Skeletal muscle tissue (tissue), 4 donors: ENCODE measurements around the gene CNTLN. TPM values are rescaled to one million over a fixed set of nuclear protein-coding genes. Genes with fewer than 3 reads are reported as not detected.
"Not testable (repeated sequence)": the region's sequence is repeated elsewhere in the genome, so short reads cannot be mapped to it uniquely, and the experiment has no call there.

ENCODE experiments used
- H3K27ac ChIP-seq: one replicate; pipeline ENCODE4 v1.7.0; 2013; ENCODE audit warnings: mild to moderate bottlenecking, low read depth, low read length, inconsistent platforms
- H3K27me3 ChIP-seq, 3 donors: one replicate each; pipeline ENCODE4 v1.7.0; 2013; ENCODE audit warnings: low read length in 3 of 3; ENCODE audit not compliant: control insufficient read depth in 3 of 3, insufficient read depth in 3 of 3
- H3K36me3 ChIP-seq, 3 donors: one replicate each; pipeline ENCODE4 v1.7.0; 2013; ENCODE audit warnings: low read length in 3 of 3; ENCODE audit not compliant: control insufficient read depth in 3 of 3, insufficient read depth in 3 of 3
- H3K4me1 ChIP-seq, 3 donors: one replicate each; pipeline ENCODE4 v1.7.0; 2013; ENCODE audit warnings: low read length in 3 of 3, mild to moderate bottlenecking in 3 of 3; ENCODE audit not compliant: control insufficient read depth in 3 of 3, insufficient read depth in 3 of 3
- H3K4me3 ChIP-seq, 3 donors: one replicate each; pipeline ENCODE4 v1.7.0; 2013; ENCODE audit warnings: low read length in 3 of 3
- H3K9ac ChIP-seq, 3 donors: one replicate each; pipeline ENCODE4 v1.7.0; 2013; ENCODE audit warnings: low read length in 3 of 3, mild to moderate bottlenecking in 3 of 3, moderate library complexity in 2 of 3, low read depth in 1 of 3
- H3K9me3 ChIP-seq, 3 donors: one replicate each; pipeline ENCODE4 v1.7.0; 2013; ENCODE audit warnings: low read length in 3 of 3; ENCODE audit not compliant: control insufficient read depth in 3 of 3
- total RNA-seq: library from RNA; depleted of rRNA; stranded (reverse); fragments of >200 nt; gene quantifications from one replicate; pipeline ENCODE4 v1.2.3, GENCODE V29; 2014
- donor health status: Osteomylitis.

CNTLN gene
- total RNA-seq, 1 donor from 2014 or later = 9.4 TPM

GRCh38 chr9:17394881-17395510 is 260.2 kb downstream of the CNTLN start:
- H3K27me3 ChIP-seq = no peaks in the 10 kb centered on the region
- H3K27ac ChIP-seq = no peak overlapping the region
- H3K4me1 ChIP-seq = no peaks in the 10 kb centered on the region
- H3K9ac ChIP-seq = no peak overlapping the region
- H3K4me3 ChIP-seq = no peak overlapping the region
- H3K36me3 ChIP-seq = no peaks in the 10 kb centered on the region
- no peaks in the 10 kb centered on the region for H3K9me3 ChIP-seq

DNA sequence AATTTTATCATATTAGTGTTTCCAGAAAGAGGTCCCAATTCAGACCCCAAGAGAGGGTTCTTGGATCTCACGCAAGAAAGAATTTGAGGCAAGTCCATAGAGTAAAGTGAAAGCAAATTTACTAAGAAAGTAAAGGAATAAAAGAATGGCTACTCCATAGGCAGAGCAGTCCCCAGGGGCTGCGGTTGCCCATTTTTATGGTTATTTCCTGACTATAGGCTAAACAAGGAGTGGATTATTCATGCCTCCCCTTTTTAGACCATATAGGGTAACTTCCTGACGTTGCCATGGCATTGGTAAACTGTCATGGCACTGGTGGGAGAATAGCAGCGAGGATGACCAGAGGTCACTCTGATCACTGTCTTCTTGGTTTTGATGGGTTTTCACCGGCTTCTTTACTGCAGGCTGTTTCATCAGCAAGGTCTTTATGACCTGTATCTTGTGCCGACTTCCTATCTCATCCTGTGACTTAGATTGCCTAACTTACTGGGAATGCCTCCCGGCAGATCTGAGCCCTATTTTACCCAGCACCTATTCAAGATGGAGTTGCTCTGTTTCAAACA is 262.4 kb downstream of the CNTLN start:
- H3K4me1 ChIP-seq, H3K27me3 ChIP-seq, H3K4me3 ChIP-seq, H3K36me3 ChIP-seq, H3K27ac ChIP-seq, H3K9me3 ChIP-seq, H3K9ac ChIP-seq: not testable (repeated sequence)

DNA sequence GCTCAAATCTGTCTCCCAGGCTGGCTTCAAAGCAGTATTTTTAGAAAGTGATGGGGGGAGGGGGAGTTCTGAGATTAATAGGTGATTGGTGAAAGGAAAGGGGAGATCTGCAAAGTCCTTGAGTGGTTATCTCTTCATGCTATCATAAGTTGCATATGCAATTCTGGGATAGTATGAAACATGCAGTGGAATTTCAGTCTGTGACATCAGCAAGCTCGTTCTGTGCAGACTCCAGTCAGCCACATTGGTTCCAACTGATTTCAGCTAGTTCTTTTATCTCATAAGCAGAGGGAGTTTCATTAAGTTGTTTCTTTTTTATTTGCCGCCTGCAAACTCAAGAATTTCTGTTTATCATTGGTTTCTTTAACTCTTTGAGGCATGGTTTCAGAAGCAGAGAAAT is 263.5 kb downstream of the CNTLN start:
- Histone ChIP-seq H3K27ac (no peak overlapping the region), H3K9ac (no peak overlapping the region), H3K36me3 (no peaks in the 10 kb centered on the region), H3K4me1 (no peaks in the 10 kb centered on the region), H3K4me3 (no peak overlapping the region), H3K27me3 (no peaks in the 10 kb centered on the region), H3K9me3 (no peaks in the 10 kb centered on the region)

- no peaks in the 10 kb centered on the region for H3K27me3 ChIP-seq
- no peaks in the 10 kb centered on the region for H3K9me3 ChIP-seq
- no peaks in the 10 kb centered on the region for H3K36me3 ChIP-seq
- no peak overlapping the region for H3K9ac ChIP-seq
- H3K4me3 ChIP-seq = no peak overlapping the region
- H3K4me1 ChIP-seq = no peaks in the 10 kb centered on the region
- no peak overlapping the region for H3K27ac ChIP-seq
Measured at GRCh38 chr9:17401858-17402257, 267.0 kb downstream of the CNTLN start.

DNA sequence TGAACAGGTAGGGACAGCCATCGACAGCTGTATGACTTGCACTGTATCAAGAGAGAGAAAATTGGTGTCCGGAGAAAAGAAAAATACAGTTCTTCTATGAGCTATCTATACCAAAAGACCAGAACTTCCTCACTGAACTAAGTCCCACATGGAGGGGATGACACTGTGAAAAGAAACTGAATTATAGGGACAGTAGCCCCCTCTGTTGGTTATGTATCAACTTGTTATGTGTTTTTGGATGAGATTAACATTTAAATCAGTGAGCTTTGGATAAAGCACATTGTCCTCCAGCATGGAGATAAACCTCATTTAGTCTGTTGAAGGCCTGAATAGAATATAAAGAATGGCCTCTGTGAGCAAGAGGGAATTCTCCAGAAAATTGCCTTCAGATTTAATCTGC is 267.5 kb downstream of the CNTLN start:
- Histone ChIP-seq H3K9me3 (no peaks in the 10 kb centered on the region), H3K4me1 (no peaks in the 10 kb centered on the region), H3K27me3 (no peaks in the 10 kb centered on the region), H3K27ac (no peak overlapping the region), H3K4me3 (no peak overlapping the region), H3K36me3 (no peaks in the 10 kb centered on the region), H3K9ac (no peak overlapping the region)

DNA sequence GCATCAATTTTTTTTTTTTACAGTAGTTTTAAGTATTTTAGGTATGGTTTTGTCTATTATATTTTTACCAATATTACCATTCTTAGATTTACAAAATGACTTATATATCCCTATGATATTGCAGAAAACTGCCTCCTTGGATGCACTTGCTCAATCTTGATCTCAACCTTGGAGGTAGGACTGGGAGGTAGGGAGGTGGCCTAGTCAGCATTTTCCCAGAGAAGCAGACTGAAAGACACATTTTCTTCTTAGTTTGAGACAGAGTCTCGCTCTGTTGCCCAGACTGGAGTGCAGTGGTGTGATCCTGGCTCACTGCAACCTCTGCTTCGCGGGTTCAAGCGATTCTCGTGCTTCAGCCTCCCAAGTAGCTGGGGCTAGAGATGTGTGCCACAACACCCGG is 268.7 kb downstream of the CNTLN start:
- Histone ChIP-seq H3K27ac (no peak overlapping the region), H3K4me1 (no peaks in the 10 kb centered on the region), H3K4me3 (no peak overlapping the region), H3K27me3 (no peaks in the 10 kb centered on the region), H3K9me3 (no peaks in the 10 kb centered on the region), H3K36me3 (no peaks in the 10 kb centered on the region), H3K9ac (no peak overlapping the region)

GRCh38 chr9:17414986-17415385 is 280.1 kb downstream of the CNTLN start:
- no peak overlapping the region for H3K4me3 ChIP-seq
- H3K4me1 ChIP-seq = no peaks in the 10 kb centered on the region
- no peaks in the 10 kb centered on the region for H3K27me3 ChIP-seq
- H3K27ac ChIP-seq = no peak overlapping the region
- no peaks in the 10 kb centered on the region for H3K36me3 ChIP-seq
- no peaks in the 10 kb centered on the region for H3K9me3 ChIP-seq
- H3K9ac ChIP-seq = no peak overlapping the region

- Histone ChIP-seq H3K27me3 (no peaks in the 10 kb centered on the region), H3K36me3 (no peaks in the 10 kb centered on the region), H3K9me3 (no peaks in the 10 kb centered on the region), H3K4me3 (no peak overlapping the region), H3K4me1 (no peaks in the 10 kb centered on the region), H3K27ac (no peak overlapping the region), H3K9ac (no peak overlapping the region)
Measured at GRCh38 chr9:17422994-17423680, 288.3 kb downstream of the CNTLN start.

- Histone ChIP-seq H3K9ac (no peak overlapping the region), H3K27ac (no peak overlapping the region), H3K9me3 (no peaks in the 10 kb centered on the region), H3K4me1 (no peaks in the 10 kb centered on the region), H3K27me3 (no peaks in the 10 kb centered on the region), H3K4me3 (no peak overlapping the region), H3K36me3 (no peaks in the 10 kb centered on the region)
Measured at GRCh38 chr9:17423681-17424011, 288.8 kb downstream of the CNTLN start.

GRCh38 chr9:17425384-17425783 is 290.5 kb downstream of the CNTLN start:
- Histone ChIP-seq H3K27ac (no peak overlapping the region), H3K9ac (no peak overlapping the region), H3K36me3 (no peaks in the 10 kb centered on the region), H3K4me3 (no peak overlapping the region), H3K9me3 (no peaks in the 10 kb centered on the region), H3K27me3 (no peaks in the 10 kb centered on the region), H3K4me1 (no peaks in the 10 kb centered on the region)
